SU-DHL-6 (cell line): ENCODE data around the gene PCDHB12.
"Not testable (repeated sequence)": the region's sequence is repeated elsewhere in the genome, so short reads cannot be mapped to it uniquely, and the experiment has no call there.

ENCODE experiments used
- H2AFZ ChIP-seq: fragments of 200-600 bp; sonication (generic); 2 replicates; pipeline ENCODE4 v1.6.1; 2014; ENCODE audit warnings: low read depth, mild to moderate bottlenecking, moderate library complexity, mixed read lengths, antibody characterized with exemption, low read length; ENCODE audit not compliant: severe bottlenecking
- H3F3A ChIP-seq: fragments of 200-600 bp; shearing (Covaris generic); 2 replicates; pipeline ENCODE4 v1.6.0; 2016; ENCODE audit warnings: antibody characterized with exemption, mild to moderate bottlenecking; ENCODE audit not compliant: insufficient read depth
- H3K27ac ChIP-seq: fragments of 200-600 bp; sonication (generic); 2 replicates; pipeline ENCODE4 v1.5.1; 2016; ENCODE audit warnings: low read depth, mild to moderate bottlenecking, low read length, moderate library complexity, mixed read lengths
- H3K27me3 ChIP-seq: fragments of 200-600 bp; sonication (generic), shearing (Covaris generic); 2 replicates; pipeline ENCODE4 v1.6.0; 2014; ENCODE audit warnings: mild to moderate bottlenecking, low read length
- H3K36me3 ChIP-seq: fragments of 200-600 bp; sonication (generic); 2 replicates; pipeline ENCODE4 v1.6.1; 2014; ENCODE audit warnings: mild to moderate bottlenecking, low read length, mixed read lengths
- H3K4me2 ChIP-seq: fragments of 300-600, 200-600 bp; shearing (Covaris generic), sonication (generic); 2 replicates; pipeline ENCODE4 v1.6.0; 2014; ENCODE audit warnings: low read length, low read depth, mild to moderate bottlenecking; ENCODE audit not compliant: poor library complexity, severe bottlenecking
- H3K4me3 ChIP-seq: fragments of 200-600 bp; sonication (generic); 2 replicates; pipeline ENCODE4 v1.5.1; 2014; ENCODE audit warnings: antibody characterized with exemption, low read length, mild to moderate bottlenecking, mixed read lengths; ENCODE audit not compliant: insufficient read depth, poor library complexity, severe bottlenecking
- H3K79me2 ChIP-seq: fragments of 200-600 bp; sonication (generic); 2 replicates; pipeline ENCODE4 v1.6.1; 2014; ENCODE audit warnings: mild to moderate bottlenecking, low read length, moderate library complexity; ENCODE audit not compliant: insufficient read depth
- H3K9ac ChIP-seq: fragments of 200-600 bp; sonication (generic); 2 replicates; pipeline ENCODE4 v1.7.0; 2014; ENCODE audit warnings: mild to moderate bottlenecking, low read length
- H3K9me2 ChIP-seq: fragments of 200-600 bp; sonication (generic); replicated peaks from 2 replicates; pipeline ENCODE4 v1.6.1; 2014; ENCODE audit warnings: low read length; ENCODE audit not compliant: insufficient read depth
- H3K9me3 ChIP-seq: fragments of 200-600 bp; sonication (generic); 2 replicates; pipeline ENCODE4 v1.6.1; 2014; ENCODE audit warnings: low read length, mixed read lengths; ENCODE audit not compliant: insufficient read depth
- H4K20me1 ChIP-seq: fragments of 200-600 bp; sonication (generic); 2 replicates; pipeline ENCODE4 v1.6.1; 2014; ENCODE audit warnings: low read depth, mild to moderate bottlenecking, antibody characterized with exemption, low read length, moderate library complexity, mixed read lengths
- CTCF ChIP-seq: fragments of 200-600 bp; sonication (generic); IDR thresholded peaks from one replicate; pipeline ENCODE4 v1.5.1; 2017; ENCODE audit warnings: antibody characterized with exemption, mild to moderate bottlenecking, low read length, moderate library complexity; ENCODE audit not compliant: insufficient read depth, poor library complexity, severe bottlenecking
- EZH2phosphoT487 ChIP-seq: fragments of 200-600 bp; sonication (generic), shearing (Covaris generic); conservative IDR thresholded peaks from 2 replicates; pipeline ENCODE4 v1.6.1; 2018; ENCODE audit warnings: mild to moderate bottlenecking, antibody characterized with exemption, low read length, moderate library complexity, mixed read lengths

Gene PCDHB12

DNA sequence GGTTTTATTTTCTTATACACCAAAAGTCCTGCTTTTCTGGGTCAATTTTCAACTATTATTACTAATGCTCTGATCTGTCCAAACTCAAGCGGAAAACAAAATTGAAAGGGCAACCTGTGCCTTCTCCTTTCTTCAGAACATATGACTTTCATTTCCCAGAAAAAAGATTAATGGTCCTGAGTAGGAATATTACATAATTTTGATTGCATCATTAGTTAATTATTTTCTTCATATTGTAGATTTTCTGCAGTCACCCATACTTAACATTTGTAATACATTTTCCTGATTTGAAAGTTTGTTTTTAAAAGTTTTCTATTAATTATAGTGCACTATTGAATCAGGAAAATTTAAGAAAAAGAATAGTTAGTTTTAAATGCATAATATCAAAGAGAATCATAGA lies 32.6 kb upstream of the PCDHB12 start:
- H3K36me3 ChIP-seq = no peaks in the 10 kb centered on the region

GRCh38 chr5:141177577-141178191 lies 30.8 kb upstream of the PCDHB12 start, which contains the start of gene PCDHB8:
Gene PCDHB8, plus strand, starts transcription at chr5:141177790. Its CDS starts 245 bp downstream, at chr5:141178035.
- H3K36me3 ChIP-seq, H3K79me2 ChIP-seq, H3K27me3 ChIP-seq, H3K9ac ChIP-seq, H3K4me2 ChIP-seq, H3K9me2 ChIP-seq, H4K20me1 ChIP-seq, H3K4me3 ChIP-seq, H3K9me3 ChIP-seq, H3K27ac ChIP-seq, H3F3A ChIP-seq, H2AFZ ChIP-seq: not testable (repeated sequence)

More for the DNA sequence above, 32.6 kb upstream of the PCDHB12 start:
- no peak for TF ChIP-seq EZH2phosphoT487
- no peak for TF ChIP-seq CTCF
- H3K9me3 ChIP-seq = no peaks in the 10 kb centered on the region
- H3K9ac ChIP-seq = no peak overlapping the region
- H2AFZ ChIP-seq = no peak overlapping the region
- H4K20me1 ChIP-seq = no peaks in the 10 kb centered on the region; the same call in 1 of the 2 replicates
- H3K9me2 ChIP-seq = no peaks in the 10 kb centered on the region
- H3F3A ChIP-seq = no peaks in the 10 kb centered on the region
- H3K27ac ChIP-seq = no peak overlapping the region
- no peak overlapping the region for H3K4me3 ChIP-seq
- H3K27me3 ChIP-seq = peaks cover 3% of the 10 kb centered on the region; the same call in 1 of the 2 replicates
- no peaks in the 10 kb centered on the region for H3K79me2 ChIP-seq
- H3K4me2 ChIP-seq = no peak overlapping the region

- not testable (repeated sequence) for H3K79me2 ChIP-seq, H3K27ac ChIP-seq, H3K27me3 ChIP-seq, H3K9ac ChIP-seq, H3K4me2 ChIP-seq, H3K4me3 ChIP-seq, H3F3A ChIP-seq, H3K9me2 ChIP-seq, H2AFZ ChIP-seq, H3K36me3 ChIP-seq, H4K20me1 ChIP-seq, H3K9me3 ChIP-seq
These were observed 29.1 kb upstream of the PCDHB12 start for GRCh38 chr5:141179371-141179770.

GRCh38 chr5:141179876-141180275 lies 28.6 kb upstream of the PCDHB12 start:
- not testable (repeated sequence) for H3K9me3 ChIP-seq, H3K27me3 ChIP-seq, H4K20me1 ChIP-seq, H3K36me3 ChIP-seq, H3K79me2 ChIP-seq, H3K9ac ChIP-seq, H2AFZ ChIP-seq, H3K27ac ChIP-seq, H3K4me3 ChIP-seq, H3K9me2 ChIP-seq, H3K4me2 ChIP-seq, H3F3A ChIP-seq

GRCh38 chr5:141180313-141180712 lies 28.2 kb upstream of the PCDHB12 start:
- H3K9me3 ChIP-seq = no peaks in the 10 kb centered on the region
- no peaks in the 10 kb centered on the region for H3F3A ChIP-seq
- H3K4me3 ChIP-seq = no peak overlapping the region
- H3K9ac ChIP-seq = no peak overlapping the region
- no peak overlapping the region for H2AFZ ChIP-seq
- no peak for TF ChIP-seq CTCF
- H4K20me1 ChIP-seq = no peaks in the 10 kb centered on the region; the same call in 1 of the 2 replicates
- no peaks in the 10 kb centered on the region for H3K79me2 ChIP-seq
- H3K4me2 ChIP-seq = no peak overlapping the region
- no peak overlapping the region for H3K27ac ChIP-seq
- peaks cover 3% of the 10 kb centered on the region; the same call in 1 of the 2 replicates for H3K27me3 ChIP-seq
- no peaks in the 10 kb centered on the region for H3K9me2 ChIP-seq
- H3K36me3 ChIP-seq = no peaks in the 10 kb centered on the region
